LoVo (cell line): Measurements from ENCODE around the gene TIMM10.

Experiments
- DNase-seq: peaks from one replicate; pipeline ENCODE4 v3.0.0-alpha.2; 2016; ENCODE audit warnings: low spot score

The TIMM10 gene

DNA sequence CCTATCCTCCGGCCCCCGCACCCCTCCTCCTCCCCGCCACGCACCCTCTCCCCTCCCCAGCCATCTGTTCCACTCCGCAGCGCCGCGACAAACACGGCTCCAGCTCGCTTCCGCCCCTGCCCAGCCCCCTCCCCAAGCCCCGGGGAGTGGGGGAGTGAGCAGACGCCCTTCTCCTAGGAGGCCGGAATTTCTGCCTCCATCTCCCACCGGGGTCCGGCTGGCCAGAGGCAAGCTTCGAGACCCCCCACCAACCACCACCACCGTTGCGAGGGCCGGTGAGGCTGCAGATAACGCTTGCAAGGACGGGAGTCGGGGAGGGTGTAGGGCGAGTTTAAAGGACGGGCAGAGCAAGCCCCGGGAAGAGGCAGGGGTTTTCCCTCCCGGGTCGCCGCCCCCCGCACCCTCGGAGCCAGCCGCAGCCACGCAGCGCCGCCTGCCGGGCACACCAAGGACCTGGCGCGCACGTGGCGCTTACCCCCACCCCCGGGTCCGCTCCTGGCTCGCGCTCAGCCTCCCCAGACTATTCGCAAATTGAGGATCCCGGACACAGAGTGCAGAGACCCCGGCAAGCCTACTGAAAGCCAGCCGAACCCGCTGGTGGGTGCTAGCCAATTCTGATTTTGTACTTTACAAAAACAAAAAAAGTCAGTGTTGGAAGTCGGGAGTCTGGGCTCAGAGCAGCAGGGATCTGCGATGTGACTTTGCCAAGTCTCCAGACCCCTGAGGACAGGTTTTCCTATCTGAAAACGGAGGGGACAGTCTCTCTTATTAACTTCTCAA is 47.6 kb downstream of the TIMM10 start:
- DNase-seq = no peak

DNA sequence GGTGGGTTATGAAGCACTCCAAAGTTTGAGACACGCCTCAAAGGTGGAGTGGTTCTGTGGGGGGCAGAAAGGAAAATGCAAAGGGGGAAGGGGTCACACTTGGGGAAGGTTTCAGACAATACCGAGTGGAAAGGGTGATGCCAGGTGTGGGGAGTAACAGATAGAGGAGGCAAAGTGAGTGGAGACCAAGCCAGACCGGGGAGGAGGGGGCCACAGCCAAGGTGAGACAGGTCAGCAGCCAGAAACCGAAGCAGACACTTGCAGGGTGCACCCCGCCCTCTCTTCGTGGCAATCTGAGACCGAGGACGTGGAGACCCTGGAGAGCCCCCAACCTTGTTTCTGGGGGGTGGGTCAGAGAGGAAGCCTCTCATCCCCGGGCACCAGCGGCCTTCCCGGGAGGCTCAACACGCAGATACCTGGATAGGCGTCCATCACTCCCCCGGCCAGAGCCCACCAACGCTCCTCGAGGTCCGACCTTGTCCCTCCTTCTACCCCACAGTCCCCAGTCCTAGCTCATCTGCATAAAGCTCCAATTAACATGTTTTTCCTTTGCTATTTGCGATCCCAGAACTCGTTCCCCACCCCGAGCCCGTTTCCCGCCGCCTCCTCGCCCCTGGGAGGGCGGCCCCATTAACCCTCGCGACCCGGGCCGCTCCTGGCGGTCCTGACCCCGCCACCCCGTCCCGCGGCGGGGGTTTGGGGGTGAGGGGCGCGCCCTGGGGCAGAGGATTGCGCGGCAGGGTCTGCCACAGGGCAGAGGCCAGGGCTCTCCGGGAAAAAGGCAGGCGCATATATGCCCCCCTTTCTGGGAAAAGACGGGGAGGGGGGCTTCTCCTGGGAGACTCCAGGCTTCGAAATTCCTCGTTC is 48.4 kb downstream of the TIMM10 start:
- DNase-seq = no peak

GRCh38 chr11:57481315-57481714 is 49.2 kb downstream of the TIMM10 start:
- no peak for DNase-seq

- no peak for DNase-seq
Measured at GRCh38 chr11:57480409-57481137, 50.0 kb downstream of the TIMM10 start.

DNA sequence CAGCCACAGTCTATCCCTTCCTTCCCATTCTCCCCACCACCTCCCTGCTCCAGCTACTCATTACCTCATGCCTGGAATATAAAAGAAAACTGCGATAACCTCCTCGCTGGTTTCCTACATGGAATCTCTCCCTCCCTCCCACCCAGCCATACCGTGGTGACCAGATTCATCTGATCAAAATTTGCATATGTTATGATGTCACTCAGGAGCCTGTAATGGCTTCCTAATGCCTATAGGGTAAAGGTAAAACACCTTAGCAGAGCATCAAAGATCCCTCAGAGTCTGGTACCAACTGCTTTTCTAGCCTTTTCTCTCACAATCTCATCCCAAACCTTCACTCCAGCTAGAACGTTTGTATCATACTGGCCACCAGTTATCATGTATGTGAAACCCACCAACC is 50.6 kb downstream of the TIMM10 start:
- no peak for DNase-seq

DNA sequence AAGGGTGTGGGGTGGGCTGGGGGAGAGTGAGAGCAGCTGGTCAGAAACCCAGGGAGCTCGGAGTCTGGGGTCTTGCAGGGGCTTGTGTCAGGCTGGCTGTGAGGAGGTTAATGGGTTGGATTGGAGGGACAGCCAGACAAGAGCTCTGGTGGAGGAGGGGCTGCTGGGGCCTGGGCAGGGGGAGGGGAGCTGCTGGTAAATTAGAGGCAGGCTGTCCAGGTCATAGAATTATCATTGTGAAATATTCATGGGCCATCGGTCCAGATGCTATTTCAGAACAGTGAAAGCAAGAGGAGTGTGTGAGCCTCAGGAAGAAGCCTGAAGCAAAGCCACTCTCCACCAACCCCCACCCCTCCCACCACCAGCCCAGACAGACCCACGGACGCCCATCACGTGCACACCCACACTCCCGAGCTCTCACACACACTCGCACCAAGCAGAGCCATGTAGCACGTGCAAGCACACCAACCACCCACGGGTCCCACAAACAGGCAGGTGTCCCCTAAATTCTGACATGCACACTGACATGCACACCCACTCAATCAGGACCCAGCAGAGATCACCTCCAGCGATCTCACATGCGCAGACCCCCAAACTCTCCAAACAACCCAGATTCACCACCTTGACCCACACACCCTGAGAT is 51.4 kb downstream of the TIMM10 start:
- no peak for DNase-seq
